HepG2 (cell line): Measurements from ENCODE around the gene WDCP. TPM values are rescaled to one million over a fixed set of nuclear protein-coding genes. Genes with fewer than 3 reads are reported as not detected.

Experiments
- BCL3 ChIP-seq: sonication (generic); formaldehyde crosslinking; IDR thresholded peaks from 2 replicates; pipeline ENCODE4 v1.5.1; 2020; ENCODE audit warnings: mild to moderate bottlenecking, missing genetic modification reagents, moderate library complexity
- BORCS8-MEF2B ChIP-seq: sonication (generic); formaldehyde crosslinking; IDR thresholded peaks from 2 replicates; pipeline ENCODE4 v1.8.0; 2022; ENCODE audit warnings: mild to moderate bottlenecking, missing genetic modification reagents
- FOXC1 ChIP-seq: sonication (generic); formaldehyde crosslinking; IDR thresholded peaks from 2 replicates; pipeline ENCODE4 v1.8.0; 2022; ENCODE audit warnings: mild to moderate bottlenecking, missing genetic modification reagents, borderline replicate concordance
- HOXA5 ChIP-seq: sonication (generic); formaldehyde crosslinking; IDR thresholded peaks from 2 replicates; pipeline ENCODE4 v1.4.0; 2020; ENCODE audit warnings: missing genetic modification reagents
- RFXAP ChIP-seq: sonication (generic); formaldehyde crosslinking; IDR thresholded peaks from 2 replicates; pipeline ENCODE4 v1.4.0; 2020; ENCODE audit warnings: missing genetic modification reagents, borderline replicate concordance
- SAP130 ChIP-seq: IDR thresholded peaks from 2 replicates; pipeline ENCODE4 v1.6.1; 2016; ENCODE audit warnings: low read depth
- ZGPAT ChIP-seq: IDR thresholded peaks from 2 replicates; pipeline ENCODE4 v1.6.1; 2016; ENCODE audit warnings: mild to moderate bottlenecking
- ZNF225 ChIP-seq: sonication (generic); formaldehyde crosslinking; IDR thresholded peaks from 2 replicates; pipeline ENCODE4 v1.4.0; 2020; ENCODE audit warnings: mild to moderate bottlenecking, missing genetic modification reagents
- ZNF232 ChIP-seq: sonication (generic); formaldehyde crosslinking; IDR thresholded peaks from 2 replicates; pipeline ENCODE4 v1.4.0; 2020; ENCODE audit warnings: missing genetic modification reagents, borderline replicate concordance
- ZNF687 ChIP-seq: sonication (generic); formaldehyde crosslinking; IDR thresholded peaks from 2 replicates; pipeline ENCODE4 v1.5.1; 2020; ENCODE audit warnings: mild to moderate bottlenecking, missing genetic modification reagents, moderate library complexity
- ZNF724P ChIP-seq: sonication (generic); formaldehyde crosslinking; IDR thresholded peaks from 2 replicates; pipeline ENCODE4 v1.8.0; 2022; ENCODE audit warnings: missing genetic modification reagents, borderline replicate concordance
- polyA plus RNA-seq, 8 experiments: library from polyadenylated mRNA; depleted of rRNA in 3 of 8; stranded (reverse) in 7 of 8; unstranded in 1 of 8; fragments of >200 nt; fragmentation: Illumina TruSeq in 4 of 8; extraction: Trizol in 4 of 8; gene quantifications; 2 replicates each; pipeline versions ENCODE4 v1.2.1 to v1.2.3, GENCODE V29; 2011 to 2016; ENCODE audit warnings: low read depth in 4 of 8, missing spikeins in 1 of 8, mixed read lengths in 1 of 8; ENCODE audit not compliant: insufficient read depth in 1 of 8
- total RNA-seq, 5 experiments: library from RNA; depleted of rRNA; stranded (reverse); fragments of >200 nt; fragmentation: Illumina TruSeq; extraction: Trizol; gene quantifications; 2 replicates each; pipeline ENCODE4 v1.2.3, GENCODE V29; 2016; ENCODE audit warnings: low read depth in 1 of 5
- TF ChIP-seq, protein P1 (sequence below): sonication (generic); formaldehyde crosslinking; IDR thresholded peaks from 2 replicates; pipeline ENCODE4 v1.4.0; 2020; ENCODE audit warnings: mild to moderate bottlenecking, missing genetic modification reagents
- TF ChIP-seq, protein P2 (sequence below): sonication (generic); formaldehyde crosslinking; IDR thresholded peaks from 2 replicates; pipeline ENCODE4 v1.4.0; 2020; ENCODE audit warnings: mild to moderate bottlenecking, missing genetic modification reagents

The WDCP gene
- total and polyA plus RNA-seq, 2 of the 13 experiments (the other 11 are each of a cell fraction or from before 2014, with no cell fraction given): 17.4 to 22.6 TPM

DNA sequence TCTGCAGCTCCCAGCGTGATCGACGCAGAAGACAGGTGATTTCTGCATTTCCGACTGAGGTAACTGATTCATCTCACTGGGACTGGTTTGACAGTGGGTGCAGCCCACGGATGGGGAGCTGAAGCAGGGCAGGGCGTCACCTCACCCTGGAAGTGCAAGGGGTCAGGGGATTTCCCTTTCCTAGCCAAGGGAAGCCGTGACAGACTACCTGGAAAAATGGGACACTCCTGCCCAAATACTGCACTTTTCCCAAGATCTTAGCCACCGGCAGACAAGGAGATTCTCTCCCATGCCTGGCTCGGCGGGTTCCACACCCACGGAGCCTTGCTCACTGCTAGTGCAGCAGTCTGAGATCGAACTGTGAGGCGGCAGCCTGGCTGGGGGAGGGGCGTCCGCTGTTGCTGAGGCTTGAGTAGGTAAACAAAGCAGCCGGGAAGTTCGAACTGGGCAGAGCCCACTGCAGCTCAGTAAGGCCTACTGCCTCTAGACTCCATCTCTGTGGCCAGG, 48.0 kb upstream of the WDCP start (continued):
- TF ChIP-seq ZGPAT (CRISPR knock-in tag) (peak; percentile 61; the same call in 1 of the 2 replicates), ZNF225 (CRISPR knock-in tag) (peak; percentile 60; the same call in 1 of the 2 replicates), ZNF232 (0 out of 2 replicates have a peak, but pooled peaks have one; percentile 18), HOXA5 (CRISPR knock-in tag) (0 out of 2 replicates have a peak, but pooled peaks have one; percentile 30), ZNF687 (CRISPR knock-in tag) (peak; percentile 75), RFXAP (peak; percentile 80; the same call in 1 of the 2 replicates), BCL3 (CRISPR knock-in tag) (peak; percentile 78; the same call in 1 of the 2 replicates), BORCS8-MEF2B (peak; percentile 77; the same call in 1 of the 2 replicates), ZNF724P (CRISPR knock-in tag) (peak; percentile 73; the same call in 1 of the 2 replicates), SAP130 (CRISPR knock-in tag) (peak; percentile 67), FOXC1 (CRISPR knock-in tag) (peak; percentile 54; the same call in 1 of the 2 replicates)
- TF ChIP-seq, protein P1, sequence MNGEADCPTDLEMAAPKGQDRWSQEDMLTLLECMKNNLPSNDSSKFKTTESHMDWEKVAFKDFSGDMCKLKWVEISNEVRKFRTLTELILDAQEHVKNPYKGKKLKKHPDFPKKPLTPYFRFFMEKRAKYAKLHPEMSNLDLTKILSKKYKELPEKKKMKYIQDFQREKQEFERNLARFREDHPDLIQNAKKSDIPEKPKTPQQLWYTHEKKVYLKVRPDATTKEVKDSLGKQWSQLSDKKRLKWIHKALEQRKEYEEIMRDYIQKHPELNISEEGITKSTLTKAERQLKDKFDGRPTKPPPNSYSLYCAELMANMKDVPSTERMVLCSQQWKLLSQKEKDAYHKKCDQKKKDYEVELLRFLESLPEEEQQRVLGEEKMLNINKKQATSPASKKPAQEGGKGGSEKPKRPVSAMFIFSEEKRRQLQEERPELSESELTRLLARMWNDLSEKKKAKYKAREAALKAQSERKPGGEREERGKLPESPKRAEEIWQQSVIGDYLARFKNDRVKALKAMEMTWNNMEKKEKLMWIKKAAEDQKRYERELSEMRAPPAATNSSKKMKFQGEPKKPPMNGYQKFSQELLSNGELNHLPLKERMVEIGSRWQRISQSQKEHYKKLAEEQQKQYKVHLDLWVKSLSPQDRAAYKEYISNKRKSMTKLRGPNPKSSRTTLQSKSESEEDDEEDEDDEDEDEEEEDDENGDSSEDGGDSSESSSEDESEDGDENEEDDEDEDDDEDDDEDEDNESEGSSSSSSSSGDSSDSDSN (CRISPR knock-in tag): 0 out of 2 replicates have a peak, but pooled peaks have one; percentile 52
- TF ChIP-seq, protein P2, sequence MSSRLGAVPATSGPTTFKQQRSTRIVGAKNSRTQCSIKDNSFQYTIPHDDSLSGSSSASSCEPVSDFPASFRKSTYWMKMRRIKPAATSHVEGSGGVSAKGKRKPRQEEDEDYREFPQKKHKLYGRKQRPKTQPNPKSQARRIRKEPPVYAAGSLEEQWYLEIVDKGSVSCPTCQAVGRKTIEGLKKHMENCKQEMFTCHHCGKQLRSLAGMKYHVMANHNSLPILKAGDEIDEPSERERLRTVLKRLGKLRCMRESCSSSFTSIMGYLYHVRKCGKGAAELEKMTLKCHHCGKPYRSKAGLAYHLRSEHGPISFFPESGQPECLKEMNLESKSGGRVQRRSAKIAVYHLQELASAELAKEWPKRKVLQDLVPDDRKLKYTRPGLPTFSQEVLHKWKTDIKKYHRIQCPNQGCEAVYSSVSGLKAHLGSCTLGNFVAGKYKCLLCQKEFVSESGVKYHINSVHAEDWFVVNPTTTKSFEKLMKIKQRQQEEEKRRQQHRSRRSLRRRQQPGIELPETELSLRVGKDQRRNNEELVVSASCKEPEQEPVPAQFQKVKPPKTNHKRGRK: 0 out of 2 replicates have a peak, but pooled peaks have one; percentile 29
